K562 (cell line): ENCODE data around the gene THAP11. TPM values are rescaled to one million over a fixed set of nuclear protein-coding genes. Genes with fewer than 3 reads are reported as not detected.

Source experiments
- CBX3 ChIP-seq, 2 experiments: IDR thresholded peaks; 1 replicate in 1 of 2; 2 replicates in 1 of 2; pipeline ENCODE4 v1.6.1; 2012; ENCODE audit warnings: inconsistent platforms in 2 of 2, low read length in 2 of 2, borderline replicate concordance in 1 of 2, control low read depth in 1 of 2
- EHMT2 ChIP-seq: fragments of 450-650 bp; IDR thresholded peaks from 2 replicates; pipeline ENCODE4 v1.6.1; 2018; ENCODE audit warnings: antibody characterized with exemption
- ETV5 ChIP-seq: sonication (generic); formaldehyde crosslinking; IDR thresholded peaks from 2 replicates; pipeline ENCODE4 v1.4.0; 2020; ENCODE audit warnings: low read depth, mild to moderate bottlenecking, missing genetic modification reagents
- PCBP1 ChIP-seq: fragments of 200-400 bp; formaldehyde crosslinking; IDR thresholded peaks from 2 replicates; pipeline ENCODE4 v1.6.1; 2018; ENCODE audit warnings: mild to moderate bottlenecking, low read depth, low read length; ENCODE audit not compliant: poor library complexity, severe bottlenecking
- PHF8 ChIP-seq: fragments of 200-600 bp; sonication (generic); IDR thresholded peaks from 2 replicates; pipeline ENCODE4 v1.6.1; 2012; ENCODE audit warnings: mixed run types, mild to moderate bottlenecking, inconsistent platforms, low read length, moderate library complexity, borderline replicate concordance
- RBM17 ChIP-seq: fragments of 200-400 bp; formaldehyde crosslinking; IDR thresholded peaks from 2 replicates; pipeline ENCODE4 v1.6.1; 2017; ENCODE audit warnings: low read depth, mild to moderate bottlenecking, low read length, borderline replicate concordance
- SMAD4 ChIP-seq: fragments of 250-450 bp; sonication (Bioruptor Pico); conservative IDR thresholded peaks from 2 replicates; pipeline ENCODE4 v1.8.0; 2021; ENCODE audit warnings: inconsistent platforms, mild to moderate bottlenecking, moderate library complexity
- ZNF124 ChIP-seq: sonication (generic); formaldehyde crosslinking; IDR thresholded peaks from 2 replicates; pipeline ENCODE4 v1.8.1; 2022; ENCODE audit warnings: missing genetic modification reagents
- ZNF146 ChIP-seq: IDR thresholded peaks from one replicate; pipeline ENCODE4 v1.6.1; 2018; ENCODE audit warnings: missing compliant biosample characterization; ENCODE audit not compliant: unreplicated experiment
- ZNF3 ChIP-seq: fragments of 250-450 bp; sonication (Bioruptor Pico); IDR thresholded peaks from 2 replicates; pipeline ENCODE4 v1.5.0; 2021; ENCODE audit warnings: mild to moderate bottlenecking, moderate library complexity
- polyA plus RNA-seq, 8 experiments: library from polyadenylated mRNA; depleted of rRNA in 4 of 8; stranded (reverse) in 5 of 8; unstranded in 3 of 8; fragments of >200 nt; fragmentation: Nextera tagmentation in 2 of 8; fragmentation: Illumina TruSeq in 1 of 8; extraction: Ambion mirVana in 2 of 8; extraction: Trizol in 1 of 8; gene quantifications; 2 replicates each; pipeline versions ENCODE4 v1.2.1 to v1.2.3, GENCODE V29; 2011 to 2014; ENCODE audit warnings: inconsistent platforms in 1 of 8, missing spikeins in 1 of 8
- total RNA-seq, 7 experiments: library from RNA; depleted of rRNA in 6 of 7; stranded (reverse); fragments of >200 nt in 6 of 7; fragmentation: Illumina TruSeq in 2 of 7; extraction: Trizol in 2 of 7; gene quantifications; 2 replicates each; pipeline versions ENCODE4 v1.2.1 to v1.2.3, GENCODE V29; 2011 to 2021; ENCODE audit warnings: low replicate concordance in 1 of 7
- TF ChIP-seq, protein P1 (sequence below): fragments of 250-450 bp; sonication (Bioruptor Pico); IDR thresholded peaks from 2 replicates; pipeline ENCODE4 v1.8.0; 2022; ENCODE audit warnings: moderate library complexity, mild to moderate bottlenecking, inconsistent platforms
- TF ChIP-seq, protein P2 (sequence below): fragments of 450-650 bp; formaldehyde crosslinking; IDR thresholded peaks from 2 replicates; pipeline ENCODE4 v1.4.0; 2022; ENCODE audit warnings: mild to moderate bottlenecking, moderate library complexity
- TF ChIP-seq, protein P3 (sequence below): sonication (generic); formaldehyde crosslinking; IDR thresholded peaks from 2 replicates; pipeline ENCODE4 v1.8.1; 2023; ENCODE audit warnings: mild to moderate bottlenecking, missing genetic modification reagents
- TF ChIP-seq, protein P4 (sequence below): fragments of 450-650 bp; IDR thresholded peaks from 2 replicates; pipeline ENCODE4 v1.6.1; 2017; ENCODE audit warnings: antibody characterized with exemption, mild to moderate bottlenecking
- TF ChIP-seq, protein P5 (sequence below): fragments of 450-650 bp; IDR thresholded peaks from 2 replicates; pipeline ENCODE4 v1.6.1; 2014; ENCODE audit warnings: low read depth, mild to moderate bottlenecking, moderate library complexity, borderline replicate concordance
- TF ChIP-seq, protein P6 (sequence below): fragments of 250-450 bp; sonication (Bioruptor Pico); IDR thresholded peaks from 2 replicates; pipeline ENCODE4 v1.8.0; 2021; ENCODE audit warnings: moderate library complexity, mild to moderate bottlenecking, inconsistent platforms

THAP11 gene
- total and polyA plus RNA-seq, 9 of the 15 experiments (the other 6 are each of a cell fraction or from before 2014, with no cell fraction given): 2.4 to 31.6 (median 21.4) TPM

DNA sequence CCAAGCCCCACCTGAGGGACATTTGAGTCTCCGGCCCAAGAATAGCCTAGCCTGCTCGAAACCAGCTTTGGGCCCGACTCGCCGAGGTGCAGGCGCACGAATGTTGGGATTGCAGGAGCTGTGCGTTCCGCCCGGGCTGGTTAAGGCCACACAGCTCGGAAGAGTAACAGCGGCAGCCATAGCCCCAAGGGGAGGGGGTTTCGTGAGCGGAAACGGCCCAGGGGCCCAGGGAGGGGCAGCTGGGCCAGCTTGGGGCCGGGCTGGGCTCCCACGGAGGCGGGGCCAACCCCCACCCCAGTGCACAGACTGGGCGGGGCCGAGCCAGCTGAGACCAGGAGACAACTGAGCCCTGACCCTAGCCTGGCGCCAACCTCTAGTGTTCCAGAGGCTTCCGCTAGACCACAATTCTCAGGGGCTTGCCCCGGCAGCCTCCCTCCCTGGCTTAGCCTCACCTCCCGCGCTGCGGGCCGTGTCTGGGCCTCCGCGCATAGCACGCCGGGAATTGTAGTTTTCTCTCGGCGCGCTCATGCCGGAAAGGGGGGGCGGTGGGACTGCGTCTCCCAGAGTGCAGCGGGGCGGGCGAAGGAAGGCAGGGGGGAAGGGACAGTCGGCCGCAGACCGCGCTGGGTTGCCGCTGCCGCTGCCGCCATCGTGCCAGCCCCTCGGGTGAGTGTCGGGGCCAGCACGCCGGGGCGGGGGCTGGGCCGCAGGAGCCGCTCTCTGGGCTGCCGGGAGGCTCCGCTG, 4.4 kb downstream of the THAP11 start, which contains the start of gene NUTF2 (continued):
- TF ChIP-seq, protein P1, sequence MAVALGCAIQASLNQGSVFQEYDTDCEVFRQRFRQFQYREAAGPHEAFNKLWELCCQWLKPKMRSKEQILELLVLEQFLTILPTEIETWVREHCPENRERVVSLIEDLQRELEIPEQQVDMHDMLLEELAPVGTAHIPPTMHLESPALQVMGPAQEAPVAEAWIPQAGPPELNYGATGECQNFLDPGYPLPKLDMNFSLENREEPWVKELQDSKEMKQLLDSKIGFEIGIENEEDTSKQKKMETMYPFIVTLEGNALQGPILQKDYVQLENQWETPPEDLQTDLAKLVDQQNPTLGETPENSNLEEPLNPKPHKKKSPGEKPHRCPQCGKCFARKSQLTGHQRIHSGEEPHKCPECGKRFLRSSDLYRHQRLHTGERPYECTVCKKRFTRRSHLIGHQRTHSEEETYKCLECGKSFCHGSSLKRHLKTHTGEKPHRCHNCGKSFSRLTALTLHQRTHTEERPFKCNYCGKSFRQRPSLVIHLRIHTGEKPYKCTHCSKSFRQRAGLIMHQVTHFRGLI (CRISPR knock-in tag): no peak
- TF ChIP-seq, protein P2, sequence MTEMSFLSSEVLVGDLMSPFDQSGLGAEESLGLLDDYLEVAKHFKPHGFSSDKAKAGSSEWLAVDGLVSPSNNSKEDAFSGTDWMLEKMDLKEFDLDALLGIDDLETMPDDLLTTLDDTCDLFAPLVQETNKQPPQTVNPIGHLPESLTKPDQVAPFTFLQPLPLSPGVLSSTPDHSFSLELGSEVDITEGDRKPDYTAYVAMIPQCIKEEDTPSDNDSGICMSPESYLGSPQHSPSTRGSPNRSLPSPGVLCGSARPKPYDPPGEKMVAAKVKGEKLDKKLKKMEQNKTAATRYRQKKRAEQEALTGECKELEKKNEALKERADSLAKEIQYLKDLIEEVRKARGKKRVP (CRISPR knock-in tag): 0 out of 2 replicates have a peak, but pooled peaks have one; percentile 13
- TF ChIP-seq RBM17 (no peak), CBX3 (IDR thresholded peaks at IDR 0.05; ENCODE audit: borderline replicate concordance in 1 of 2, low read length in 2 of 2) (peak in 1 of 2 experiments; percentile 91; a peak in 1 of 3 replicates), PCBP1 (no peak), ETV5 (peak; percentile 78), ZNF124 (CRISPR knock-in tag) (no peak), ZNF146 (CRISPR knock-in tag) (no peak), EHMT2 (no peak), ZNF3 (CRISPR knock-in tag) (no peak), PHF8 (peak; percentile 64), SMAD4 (CRISPR knock-in tag) (peak; percentile 97)
- TF ChIP-seq, protein P3, sequence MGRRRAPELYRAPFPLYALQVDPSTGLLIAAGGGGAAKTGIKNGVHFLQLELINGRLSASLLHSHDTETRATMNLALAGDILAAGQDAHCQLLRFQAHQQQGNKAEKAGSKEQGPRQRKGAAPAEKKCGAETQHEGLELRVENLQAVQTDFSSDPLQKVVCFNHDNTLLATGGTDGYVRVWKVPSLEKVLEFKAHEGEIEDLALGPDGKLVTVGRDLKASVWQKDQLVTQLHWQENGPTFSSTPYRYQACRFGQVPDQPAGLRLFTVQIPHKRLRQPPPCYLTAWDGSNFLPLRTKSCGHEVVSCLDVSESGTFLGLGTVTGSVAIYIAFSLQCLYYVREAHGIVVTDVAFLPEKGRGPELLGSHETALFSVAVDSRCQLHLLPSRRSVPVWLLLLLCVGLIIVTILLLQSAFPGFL (CRISPR knock-in tag): no peak
- TF ChIP-seq, protein P4, sequence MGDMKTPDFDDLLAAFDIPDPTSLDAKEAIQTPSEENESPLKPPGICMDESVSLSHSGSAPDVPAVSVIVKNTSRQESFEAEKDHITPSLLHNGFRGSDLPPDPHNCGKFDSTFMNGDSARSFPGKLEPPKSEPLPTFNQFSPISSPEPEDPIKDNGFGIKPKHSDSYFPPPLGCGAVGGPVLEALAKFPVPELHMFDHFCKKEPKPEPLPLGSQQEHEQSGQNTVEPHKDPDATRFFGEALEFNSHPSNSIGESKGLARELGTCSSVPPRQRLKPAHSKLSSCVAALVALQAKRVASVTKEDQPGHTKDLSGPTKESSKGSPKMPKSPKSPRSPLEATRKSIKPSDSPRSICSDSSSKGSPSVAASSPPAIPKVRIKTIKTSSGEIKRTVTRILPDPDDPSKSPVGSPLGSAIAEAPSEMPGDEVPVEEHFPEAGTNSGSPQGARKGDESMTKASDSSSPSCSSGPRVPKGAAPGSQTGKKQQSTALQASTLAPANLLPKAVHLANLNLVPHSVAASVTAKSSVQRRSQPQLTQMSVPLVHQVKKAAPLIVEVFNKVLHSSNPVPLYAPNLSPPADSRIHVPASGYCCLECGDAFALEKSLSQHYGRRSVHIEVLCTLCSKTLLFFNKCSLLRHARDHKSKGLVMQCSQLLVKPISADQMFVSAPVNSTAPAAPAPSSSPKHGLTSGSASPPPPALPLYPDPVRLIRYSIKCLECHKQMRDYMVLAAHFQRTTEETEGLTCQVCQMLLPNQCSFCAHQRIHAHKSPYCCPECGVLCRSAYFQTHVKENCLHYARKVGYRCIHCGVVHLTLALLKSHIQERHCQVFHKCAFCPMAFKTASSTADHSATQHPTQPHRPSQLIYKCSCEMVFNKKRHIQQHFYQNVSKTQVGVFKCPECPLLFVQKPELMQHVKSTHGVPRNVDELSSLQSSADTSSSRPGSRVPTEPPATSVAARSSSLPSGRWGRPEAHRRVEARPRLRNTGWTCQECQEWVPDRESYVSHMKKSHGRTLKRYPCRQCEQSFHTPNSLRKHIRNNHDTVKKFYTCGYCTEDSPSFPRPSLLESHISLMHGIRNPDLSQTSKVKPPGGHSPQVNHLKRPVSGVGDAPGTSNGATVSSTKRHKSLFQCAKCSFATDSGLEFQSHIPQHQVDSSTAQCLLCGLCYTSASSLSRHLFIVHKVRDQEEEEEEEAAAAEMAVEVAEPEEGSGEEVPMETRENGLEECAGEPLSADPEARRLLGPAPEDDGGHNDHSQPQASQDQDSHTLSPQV: peak; percentile 85
- TF ChIP-seq, protein P5, sequence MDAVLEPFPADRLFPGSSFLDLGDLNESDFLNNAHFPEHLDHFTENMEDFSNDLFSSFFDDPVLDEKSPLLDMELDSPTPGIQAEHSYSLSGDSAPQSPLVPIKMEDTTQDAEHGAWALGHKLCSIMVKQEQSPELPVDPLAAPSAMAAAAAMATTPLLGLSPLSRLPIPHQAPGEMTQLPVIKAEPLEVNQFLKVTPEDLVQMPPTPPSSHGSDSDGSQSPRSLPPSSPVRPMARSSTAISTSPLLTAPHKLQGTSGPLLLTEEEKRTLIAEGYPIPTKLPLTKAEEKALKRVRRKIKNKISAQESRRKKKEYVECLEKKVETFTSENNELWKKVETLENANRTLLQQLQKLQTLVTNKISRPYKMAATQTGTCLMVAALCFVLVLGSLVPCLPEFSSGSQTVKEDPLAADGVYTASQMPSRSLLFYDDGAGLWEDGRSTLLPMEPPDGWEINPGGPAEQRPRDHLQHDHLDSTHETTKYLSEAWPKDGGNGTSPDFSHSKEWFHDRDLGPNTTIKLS: peak; percentile 89
- TF ChIP-seq, protein P6, sequence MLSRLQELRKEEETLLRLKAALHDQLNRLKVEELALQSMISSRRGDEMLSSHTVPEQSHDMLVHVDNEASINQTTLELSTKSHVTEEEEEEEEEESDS (CRISPR knock-in tag): no peak
